ENCODE data around the gene ENOX1.

The ENOX1 gene

DNA sequence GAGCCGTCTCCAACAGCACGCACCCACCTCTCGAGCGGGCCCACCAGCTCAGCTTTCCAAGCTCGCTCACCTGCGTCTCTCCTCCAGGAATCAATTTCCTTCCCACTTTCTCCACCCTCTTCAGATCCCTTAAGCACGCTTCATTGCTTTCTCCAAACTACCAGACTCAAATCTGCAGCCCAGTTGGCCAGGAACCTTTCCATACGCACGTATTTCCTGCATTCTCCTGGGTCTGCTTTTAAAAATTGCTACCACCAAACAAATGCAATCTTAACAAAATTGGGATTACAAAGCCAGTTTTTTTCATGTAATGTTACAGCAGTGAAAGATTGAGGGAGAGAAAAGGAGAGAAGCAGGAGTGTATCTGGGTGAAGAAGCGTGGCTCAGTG is 1.5 kb downstream of the ENOX1 start:
- peak; percentile 63 for DNase-seq

DNA sequence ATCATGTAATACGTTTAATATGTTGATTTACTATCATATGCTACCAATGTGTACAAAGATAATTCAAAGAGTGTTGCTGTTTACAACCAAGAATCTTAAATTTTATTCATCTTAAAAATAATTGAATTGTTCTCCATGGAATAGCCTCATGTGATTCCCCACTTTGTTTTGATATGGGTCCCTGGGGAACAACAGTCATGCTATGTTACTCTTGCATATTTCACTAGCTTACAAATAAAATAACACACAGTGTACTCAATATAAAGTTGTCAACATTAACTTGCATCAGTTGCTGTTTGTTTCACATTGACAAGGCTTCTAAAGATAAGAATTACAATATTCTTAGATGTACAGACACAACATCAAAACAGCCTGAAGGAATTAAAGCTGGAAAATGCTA is 2.3 kb downstream of the ENOX1 start:
- no peak for DNase-seq

DNA sequence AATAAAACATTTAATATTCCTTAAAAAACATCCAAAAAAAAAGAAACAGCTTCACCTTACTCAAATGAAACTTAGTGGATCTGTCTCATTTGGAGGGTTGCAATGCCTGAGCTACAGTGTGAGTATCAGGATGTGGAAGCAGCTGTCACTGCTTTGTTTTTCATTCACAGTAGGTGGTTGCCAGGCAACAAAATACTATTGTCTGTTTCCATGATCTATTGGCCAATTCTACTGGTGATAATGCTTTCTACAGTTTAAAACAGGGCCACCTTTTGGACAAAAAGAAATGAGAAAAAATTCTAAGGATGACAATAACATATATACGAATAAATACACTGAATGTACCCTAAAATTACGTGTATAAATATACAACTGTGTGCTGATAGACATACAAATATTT is 3.0 kb downstream of the ENOX1 start:
- DNase-seq, result peak; percentile 63

DNA sequence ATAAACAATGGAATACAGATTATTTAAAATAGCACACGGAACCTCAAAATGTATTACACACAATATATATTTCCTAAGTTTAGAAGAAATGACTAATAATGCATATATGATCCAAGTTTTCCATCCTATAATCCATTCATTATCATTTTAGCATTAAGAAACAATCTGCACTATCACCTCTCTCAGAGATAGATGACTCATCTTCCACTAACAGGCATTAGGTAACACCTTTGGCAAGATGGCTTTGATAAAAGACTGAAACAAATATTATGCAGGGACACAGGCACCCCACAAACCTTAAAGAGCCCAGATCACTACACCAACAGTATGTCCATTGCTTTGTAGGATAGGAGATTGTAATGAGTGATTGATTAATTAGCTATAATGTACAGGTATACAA is 4.1 kb downstream of the ENOX1 start:
- no peak for DNase-seq

DNA sequence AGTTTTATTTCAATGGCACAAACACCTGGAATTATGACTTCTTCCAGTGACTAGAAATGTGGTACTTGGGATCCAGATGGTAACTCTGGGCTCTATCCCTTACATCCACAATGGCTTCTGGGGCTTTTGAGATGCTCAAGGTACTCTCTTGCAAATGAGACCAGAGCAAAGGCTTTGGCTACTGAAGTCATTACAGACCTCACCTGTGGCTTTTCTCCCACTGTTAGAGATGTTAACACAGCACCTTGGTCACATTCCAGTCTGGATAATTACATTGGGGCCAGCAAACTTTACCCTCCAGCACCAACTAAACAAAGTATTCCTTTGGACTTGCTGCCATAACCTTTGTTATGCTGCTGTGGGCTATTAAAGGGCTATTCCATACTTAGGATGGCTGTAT is 6.1 kb downstream of the ENOX1 start:
- no peak for DNase-seq

DNA sequence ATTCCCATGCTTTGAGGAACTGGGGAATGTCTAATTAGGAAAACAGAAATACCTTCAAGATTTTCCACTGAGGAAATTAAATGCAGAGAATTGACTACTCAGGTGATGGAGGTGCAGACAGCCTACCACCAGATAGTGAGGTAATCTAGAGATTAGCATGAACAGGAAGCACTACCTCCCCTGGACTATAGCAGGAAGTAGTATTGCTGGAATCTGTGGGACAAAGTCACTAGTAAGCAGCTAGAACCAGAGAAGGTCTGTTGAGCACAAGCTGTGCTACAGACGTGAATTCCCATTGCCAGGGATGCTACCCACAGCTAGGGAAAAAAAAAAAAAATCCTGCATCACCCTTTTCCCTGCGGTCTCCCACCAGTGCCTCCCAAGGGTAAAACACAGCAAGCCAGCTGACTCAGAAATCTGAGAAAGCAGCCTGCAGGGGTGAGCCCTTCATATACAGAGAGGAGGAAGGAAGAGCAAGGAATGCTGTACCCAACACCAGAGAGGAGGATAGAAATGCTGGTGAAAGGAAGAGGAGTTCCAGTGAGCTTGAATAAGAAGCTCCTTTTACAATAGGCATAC is 10.2 kb downstream of the ENOX1 start:
- no peak for DNase-seq

DNA sequence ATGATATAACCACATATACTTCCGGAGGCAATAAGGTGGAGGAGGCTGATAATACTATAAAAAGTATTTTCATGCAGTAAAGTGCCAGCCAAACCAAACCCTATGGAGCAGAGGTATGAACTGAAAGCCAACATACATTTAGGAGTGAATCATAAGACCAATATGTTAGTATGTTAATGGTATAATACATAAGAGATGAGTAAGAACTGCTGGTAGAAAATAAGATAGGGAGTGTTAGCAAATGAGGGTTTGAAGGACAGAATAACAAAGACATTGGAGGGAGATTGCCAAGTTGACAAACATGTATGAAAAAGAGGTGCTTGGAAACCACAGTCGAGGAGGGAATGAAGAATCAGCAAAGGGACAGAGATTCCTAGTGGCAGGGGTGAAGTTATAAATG is 10.8 kb downstream of the ENOX1 start:
- DNase-seq, result no peak

DNA sequence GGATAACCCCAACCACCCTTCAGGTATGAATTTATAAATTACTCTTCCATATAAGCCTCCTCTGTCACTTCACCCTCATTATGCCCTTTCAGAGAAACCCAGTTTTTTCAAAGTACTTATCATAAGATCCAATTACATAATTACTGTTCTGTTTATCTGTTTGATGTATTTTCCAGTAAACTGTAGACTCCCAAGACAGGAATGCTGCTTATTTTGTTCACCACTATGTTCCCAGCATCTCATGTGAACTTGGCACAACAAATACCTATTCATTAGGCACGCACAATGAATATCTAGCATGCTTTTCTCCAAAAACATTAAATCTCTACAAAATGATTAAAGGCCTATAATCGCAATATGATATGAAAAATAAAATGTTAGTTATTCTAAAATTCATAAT is 13.2 kb downstream of the ENOX1 start:
- DNase-seq, result no peak

DNA sequence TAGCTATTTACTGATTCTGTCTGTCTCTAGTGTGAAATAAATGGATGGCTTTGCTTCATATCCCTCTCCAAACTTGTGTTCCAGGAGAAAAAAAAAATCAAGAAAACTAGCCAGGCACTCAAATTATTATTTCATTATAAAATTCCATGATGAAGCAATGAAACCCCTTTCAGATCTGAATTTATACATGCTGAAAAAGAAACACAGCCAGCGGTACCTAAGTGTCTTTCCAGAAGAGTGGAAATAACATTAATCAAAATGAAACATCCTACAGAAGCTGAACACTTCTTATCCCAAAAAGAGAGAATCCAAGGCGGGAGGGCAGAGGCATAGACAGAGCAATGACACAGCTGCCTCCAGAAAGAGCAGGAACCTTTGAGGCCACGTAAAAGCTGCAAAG is 15.9 kb downstream of the ENOX1 start:
- DNase-seq, result no peak

DNA sequence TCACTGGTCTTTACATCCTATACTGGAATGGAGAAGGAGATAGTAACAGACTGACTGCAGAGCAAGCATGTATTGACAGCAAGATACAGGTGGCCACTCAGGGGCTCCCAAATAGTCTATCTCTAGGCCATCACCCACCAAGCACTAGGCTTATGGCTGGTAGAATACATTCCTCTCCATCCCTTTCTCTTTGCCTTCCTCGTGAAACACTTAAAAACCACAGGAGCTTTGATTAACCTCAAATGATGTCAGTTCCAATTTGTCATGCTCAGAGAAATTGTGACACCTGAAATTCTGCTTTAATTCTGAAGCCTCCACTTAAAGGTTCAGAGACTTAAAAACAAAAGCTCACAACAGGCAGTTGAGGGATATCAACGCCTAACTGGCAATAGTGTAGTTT is 17.2 kb downstream of the ENOX1 start:
- peak; percentile 24 for DNase-seq

DNA sequence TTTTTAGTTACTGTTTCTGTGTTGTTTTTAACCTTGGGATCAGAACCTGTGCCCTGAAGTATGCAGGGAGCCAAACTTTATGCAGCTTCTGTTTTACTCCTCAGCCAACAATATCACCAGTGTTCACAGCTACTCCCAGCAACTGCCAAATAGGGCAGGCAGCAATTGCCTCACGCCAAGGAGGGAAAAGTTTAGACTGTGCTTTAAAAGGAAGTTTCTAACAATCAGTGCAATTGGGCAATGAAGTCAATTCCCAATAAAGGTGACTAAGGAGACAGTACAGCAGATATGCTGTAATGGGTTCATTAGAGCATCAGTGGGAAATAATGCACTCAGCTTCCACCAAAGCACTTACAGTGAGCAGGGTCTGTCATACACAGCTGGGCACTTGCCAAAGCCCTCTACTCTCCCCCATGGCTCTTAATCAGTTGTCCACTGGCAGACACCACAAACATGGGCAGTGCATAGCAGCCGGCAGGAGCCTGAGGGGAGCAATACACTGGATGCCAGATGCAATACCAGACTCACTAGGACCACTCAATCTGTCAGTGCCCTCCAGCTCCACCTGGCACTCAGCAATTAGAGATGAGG is 19.3 kb downstream of the ENOX1 start:
- peak; percentile 77 for DNase-seq

DNA sequence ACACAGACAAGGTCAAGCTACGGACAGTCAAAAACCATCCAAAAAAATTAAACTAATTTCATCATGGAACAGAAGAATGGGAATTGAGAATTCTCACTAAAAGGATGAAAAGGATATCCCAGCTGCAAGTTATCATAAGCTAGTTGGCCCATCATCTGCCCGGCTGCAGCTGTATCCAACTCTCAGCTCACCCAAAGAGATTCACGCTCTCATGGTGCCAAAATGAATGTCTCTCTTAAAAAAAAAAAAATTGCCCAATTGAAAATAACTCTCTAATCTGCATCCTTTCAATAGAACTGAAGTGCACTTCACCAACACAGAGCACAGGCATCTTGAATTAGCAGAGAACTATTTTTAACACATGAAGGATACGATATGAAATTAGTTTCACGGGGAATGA is 20.0 kb downstream of the ENOX1 start:
- DNase-seq, result peak; percentile 69

DNA sequence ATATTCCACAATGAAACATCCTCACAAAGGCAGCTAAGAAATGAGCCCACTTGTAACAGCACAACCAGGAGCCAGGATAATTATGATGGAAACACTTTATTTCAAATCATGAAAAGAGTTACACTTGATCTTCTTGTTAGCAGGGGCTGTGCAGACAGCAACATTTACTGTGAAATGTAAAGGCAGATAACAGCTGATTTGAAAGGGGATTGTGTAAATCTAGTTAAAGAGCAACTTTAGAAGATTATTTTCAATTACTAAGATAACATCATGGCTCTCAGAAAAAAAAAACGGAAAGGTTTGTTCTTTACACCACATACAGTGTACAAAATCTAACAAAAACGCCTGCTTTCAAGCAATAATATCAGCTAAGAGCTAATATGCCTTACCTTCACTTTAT is 22.4 kb downstream of the ENOX1 start:
- peak; percentile 65 for DNase-seq

DNA sequence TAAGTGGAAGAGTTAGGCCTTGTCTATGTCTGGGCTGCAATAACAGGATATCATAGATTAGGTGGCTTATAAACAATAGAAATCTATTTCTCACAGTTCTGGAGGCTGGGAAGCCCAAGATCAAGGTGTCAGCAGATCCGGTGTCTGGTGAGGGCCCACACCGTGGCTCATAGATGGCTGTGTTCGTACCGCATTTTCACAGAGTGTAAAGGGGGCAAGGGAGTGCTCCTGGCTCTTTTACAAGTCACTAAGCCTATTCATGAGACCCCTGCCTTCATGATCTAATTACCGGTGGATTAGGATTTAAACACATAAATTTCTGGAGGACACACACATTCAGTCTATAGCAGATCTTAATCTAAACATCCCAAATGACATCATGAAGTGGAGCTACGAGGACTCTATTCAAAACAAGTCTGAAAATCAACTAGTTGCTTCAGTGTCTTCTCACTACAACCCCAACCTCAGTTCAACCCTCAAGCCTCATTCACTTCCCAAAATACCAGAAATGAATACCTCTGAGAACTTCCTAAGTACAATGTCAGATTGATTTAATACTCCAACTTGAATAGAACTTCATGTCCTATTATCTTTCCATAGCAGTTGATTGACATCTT is 23.5 kb downstream of the ENOX1 start:
- DNase-seq, result no peak

DNA sequence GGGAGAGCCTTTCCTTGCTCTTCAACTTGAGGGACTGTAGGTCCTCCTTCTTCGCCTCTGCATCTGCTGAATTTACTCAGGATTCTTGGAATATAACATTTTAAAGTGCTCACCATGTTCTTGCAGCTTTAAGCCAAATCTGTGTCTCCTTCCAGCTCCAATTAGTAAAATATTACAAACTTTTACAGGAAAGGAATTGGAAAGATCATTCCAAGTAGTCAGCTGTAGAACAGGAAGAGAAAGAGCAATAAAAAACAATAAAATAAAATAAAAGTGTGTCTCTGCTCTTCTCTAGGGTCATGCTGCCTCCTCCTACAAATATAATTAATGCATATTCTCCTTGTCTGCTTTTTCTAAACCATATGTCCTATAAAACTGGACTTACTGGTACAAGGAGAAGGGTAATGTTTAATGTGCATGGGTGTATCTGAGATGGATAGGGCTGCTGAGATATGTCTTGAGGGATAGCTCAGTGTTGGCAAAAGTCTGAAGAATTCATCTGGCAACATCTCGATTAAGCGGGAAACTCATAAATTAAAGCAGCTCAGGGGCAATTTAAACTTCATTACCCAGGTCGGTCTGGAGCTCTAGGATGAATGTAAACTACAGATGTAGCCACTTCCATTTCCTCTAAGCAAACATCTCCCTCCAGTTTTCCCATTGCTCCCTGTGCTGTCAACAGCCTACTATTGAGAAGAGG is 25.0 kb downstream of the ENOX1 start:
- DNase-seq, result no peak

DNA sequence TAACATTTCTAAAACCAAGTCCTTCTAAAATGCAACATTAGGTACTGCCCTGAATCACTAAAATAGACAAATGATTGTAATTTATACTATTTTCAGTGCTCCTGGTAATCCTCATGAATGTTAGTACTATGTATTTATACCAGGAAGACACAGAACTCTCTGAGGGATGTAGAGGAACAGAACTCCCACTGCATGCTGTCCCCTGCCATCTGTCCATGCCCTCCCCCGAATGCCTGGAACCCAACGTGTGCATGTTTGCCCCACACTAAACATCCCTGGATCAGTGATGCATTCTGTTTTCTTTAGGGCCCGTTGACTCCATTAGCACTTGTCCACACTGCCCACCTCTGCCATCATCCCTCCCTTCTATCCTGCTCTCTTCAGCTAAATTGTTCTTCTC is 26.5 kb downstream of the ENOX1 start:
- no peak for DNase-seq

DNA sequence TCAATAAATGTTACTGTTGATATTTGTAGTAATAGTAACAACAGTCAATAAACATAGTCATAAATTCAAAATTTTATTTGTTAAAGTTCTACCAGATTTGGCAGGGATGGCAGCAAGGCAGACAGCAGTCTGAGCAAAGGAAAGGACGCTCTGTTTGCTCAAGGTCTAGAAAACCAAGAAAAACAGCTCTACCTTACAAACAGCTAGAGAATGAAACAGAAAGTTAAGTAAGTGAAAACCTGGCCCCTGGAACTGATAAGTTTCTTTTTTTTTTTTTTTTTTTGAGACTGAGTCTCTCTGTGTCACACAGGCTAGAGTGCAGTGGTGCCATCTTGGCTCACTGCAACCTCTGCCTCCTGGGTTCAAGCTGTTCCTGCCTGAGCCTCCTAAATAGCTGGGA is 27.9 kb downstream of the ENOX1 start:
- DNase-seq, result no peak

DNA sequence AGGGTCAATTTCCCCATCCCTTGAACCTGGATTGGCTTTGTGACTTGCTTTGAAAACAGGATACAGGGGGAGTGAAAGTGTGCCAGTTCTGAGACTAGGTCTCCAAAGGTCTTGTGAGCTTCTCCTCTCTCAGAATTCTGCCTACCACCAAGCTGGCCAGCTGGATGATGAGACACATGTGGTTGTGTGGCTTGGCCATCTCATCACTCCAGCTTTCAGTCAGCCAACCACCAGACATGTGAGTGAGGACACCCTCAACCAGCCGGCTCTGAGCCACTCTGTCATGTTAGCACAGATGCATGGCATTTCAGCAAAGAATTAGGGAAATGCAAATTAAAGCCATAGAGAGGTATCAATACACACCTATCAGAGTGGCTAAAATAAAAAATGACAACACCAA is 29.5 kb downstream of the ENOX1 start:
- no peak for DNase-seq

DNA sequence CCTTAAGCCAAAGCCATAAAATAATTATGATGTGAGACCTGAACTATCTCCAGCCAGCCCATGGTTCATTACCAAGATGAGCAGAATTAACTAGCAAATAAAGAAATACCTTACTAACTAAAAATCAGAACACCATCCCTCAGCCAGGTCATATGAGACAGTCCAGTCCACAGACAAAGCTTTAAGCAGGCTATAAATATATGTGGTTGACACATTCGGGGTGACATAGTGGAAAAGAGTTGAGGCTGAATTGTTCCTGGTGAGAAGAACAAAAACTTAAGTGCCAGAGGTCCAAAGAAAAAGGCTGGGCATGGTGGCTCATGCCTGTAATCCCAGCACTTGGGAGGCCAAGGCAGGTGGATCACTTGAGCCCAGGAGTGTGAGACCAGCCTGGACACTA is 30.9 kb downstream of the ENOX1 start:
- no peak for DNase-seq

DNA sequence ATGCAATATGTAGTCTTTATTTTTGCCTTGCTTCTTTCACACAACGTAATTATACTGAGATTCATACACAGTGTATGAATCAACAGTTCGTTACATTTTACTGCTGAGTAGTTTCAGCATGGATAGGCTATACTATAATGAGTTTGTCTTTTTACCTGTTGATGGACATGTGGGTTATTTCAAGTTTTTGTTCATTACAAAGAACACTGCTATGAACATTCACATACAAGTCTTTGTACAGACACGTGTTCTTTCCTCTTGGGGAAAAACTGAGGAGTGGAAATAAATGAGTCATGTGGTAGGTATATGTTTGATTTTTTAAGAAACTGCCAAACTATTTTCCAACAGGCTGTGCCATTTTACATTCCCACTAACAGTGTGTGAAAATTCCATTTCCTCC is 35.1 kb downstream of the ENOX1 start:
- DNase-seq, result no peak

DNA sequence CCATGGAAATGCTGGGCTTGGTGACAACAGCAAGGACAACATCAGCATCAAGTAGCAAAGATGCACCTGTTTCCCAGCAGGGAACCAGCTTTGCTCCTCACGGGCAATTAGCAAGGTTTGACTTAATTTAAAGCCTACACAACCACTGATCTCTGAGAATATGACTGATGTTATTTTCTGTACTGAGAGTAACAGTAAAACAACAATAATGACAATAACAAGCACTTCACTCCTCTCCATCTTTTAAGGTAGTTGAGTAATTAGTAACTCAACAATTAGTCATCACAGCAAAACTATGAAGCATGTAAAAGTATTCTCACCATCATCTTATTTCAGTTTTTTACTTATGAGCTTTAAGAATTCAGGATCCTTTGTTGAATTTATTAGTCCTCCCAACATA is 37.3 kb downstream of the ENOX1 start:
- no peak for DNase-seq

DNA sequence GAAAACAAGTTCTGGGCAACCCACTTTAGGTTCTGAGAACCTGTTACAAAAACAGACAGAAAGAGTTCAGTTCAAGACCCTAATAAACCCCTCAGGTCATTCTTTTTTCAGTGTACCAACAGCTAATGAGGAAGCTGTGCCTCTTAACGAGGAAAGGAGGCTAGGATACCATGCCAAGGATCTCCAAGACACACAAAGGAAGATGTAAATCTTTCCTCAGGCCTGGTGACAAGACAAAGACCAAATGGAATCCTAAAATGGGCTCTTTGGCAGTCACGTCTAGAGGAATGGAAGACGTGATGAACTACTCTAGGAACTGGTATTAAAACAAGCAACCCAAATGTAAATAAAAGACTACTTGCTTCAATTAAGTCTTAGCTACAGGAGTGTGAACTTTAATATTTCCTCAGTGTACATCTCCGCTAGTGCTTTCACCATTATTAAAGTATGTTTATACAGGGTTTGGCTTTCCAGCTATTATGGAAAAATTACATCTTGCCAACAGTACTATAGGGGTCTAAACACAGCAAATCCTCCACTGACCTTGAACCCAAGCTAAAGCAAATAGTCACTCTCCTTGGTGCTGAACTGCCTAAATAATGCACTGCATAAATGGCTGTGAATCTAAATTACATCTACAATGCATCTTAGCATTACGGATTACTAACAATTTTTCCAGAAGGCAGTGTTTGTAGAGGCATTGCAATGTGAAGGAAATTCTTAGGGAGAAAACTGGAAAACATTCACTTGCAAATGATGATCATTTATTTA is 42.3 kb downstream of the ENOX1 start:
- no peak for DNase-seq

DNA sequence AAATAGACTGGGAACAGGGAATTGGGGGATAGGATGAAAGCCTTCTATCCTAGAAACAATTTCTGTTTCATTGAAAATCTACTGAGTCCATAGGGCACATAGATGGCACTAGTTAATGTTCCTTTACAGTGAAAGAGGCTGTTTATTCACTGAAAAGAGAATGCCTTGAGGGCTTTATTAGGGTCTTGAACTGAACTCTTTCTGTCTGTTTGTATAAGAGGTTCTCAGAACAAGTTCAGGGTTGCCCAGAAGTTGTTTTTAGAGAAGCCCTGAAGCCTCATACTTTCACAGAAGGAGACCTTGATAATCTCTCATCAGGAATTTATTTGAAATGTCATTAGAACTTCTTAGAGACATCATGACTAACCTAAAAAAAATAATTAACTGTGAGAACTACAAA is 43.9 kb downstream of the ENOX1 start:
- DNase-seq, result no peak

Data from DMS79 (cell line).